NT2/D1 (cell line): ENCODE results near the gene RGS7.

ENCODE experiments used
- DNase-seq: peaks from one replicate; pipeline ENCODE4 v3.0.0-alpha.2; 2011; ENCODE audit warnings: low read depth, low spot score
- H3K27me3 ChIP-seq: 2 replicates; pipeline ENCODE4 v1.6.0; 2011; ENCODE audit warnings: mild to moderate bottlenecking; ENCODE audit not compliant: insufficient read length, insufficient read depth
- H3K36me3 ChIP-seq: 2 replicates; pipeline ENCODE4 v1.6.1; 2011; ENCODE audit warnings: mild to moderate bottlenecking, low read length, mixed read lengths; ENCODE audit not compliant: insufficient read depth, insufficient read length
- H3K4me1 ChIP-seq: 2 replicates; pipeline ENCODE4 v1.5.1; 2011; ENCODE audit not compliant: insufficient read depth, insufficient read length
- H3K4me3 ChIP-seq: 2 replicates; pipeline ENCODE4 v1.5.1; 2011; ENCODE audit warnings: low read depth; ENCODE audit not compliant: insufficient read length
- H3K9ac ChIP-seq: 2 replicates; pipeline ENCODE4 v1.6.0; 2011; ENCODE audit warnings: low read depth; ENCODE audit not compliant: insufficient read length
- H3K9me3 ChIP-seq: 2 replicates; pipeline ENCODE4 v1.5.1; 2011; ENCODE audit warnings: mild to moderate bottlenecking, low read length; ENCODE audit not compliant: insufficient read depth
- SUZ12 ChIP-seq: IDR thresholded peaks from 2 replicates; pipeline ENCODE4 v1.6.1; 2011; ENCODE audit not compliant: insufficient read length, insufficient read depth; ENCODE audit errors: extremely low read depth
- YY1 ChIP-seq: IDR thresholded peaks from 2 replicates; pipeline ENCODE4 v1.6.1; 2011; ENCODE audit not compliant: insufficient read length, insufficient read depth
- ZNF274 ChIP-seq: IDR thresholded peaks from 2 replicates; pipeline ENCODE4 v1.6.1; 2011; ENCODE audit warnings: mild to moderate bottlenecking, low read depth, low read length

RGS7 gene

GRCh38 chr1:241202401-241202800 lies 154.6 kb downstream of the RGS7 start:
- Histone ChIP-seq H3K9ac (no peak overlapping the region), H3K36me3 (no peaks in the 10 kb centered on the region)

DNA sequence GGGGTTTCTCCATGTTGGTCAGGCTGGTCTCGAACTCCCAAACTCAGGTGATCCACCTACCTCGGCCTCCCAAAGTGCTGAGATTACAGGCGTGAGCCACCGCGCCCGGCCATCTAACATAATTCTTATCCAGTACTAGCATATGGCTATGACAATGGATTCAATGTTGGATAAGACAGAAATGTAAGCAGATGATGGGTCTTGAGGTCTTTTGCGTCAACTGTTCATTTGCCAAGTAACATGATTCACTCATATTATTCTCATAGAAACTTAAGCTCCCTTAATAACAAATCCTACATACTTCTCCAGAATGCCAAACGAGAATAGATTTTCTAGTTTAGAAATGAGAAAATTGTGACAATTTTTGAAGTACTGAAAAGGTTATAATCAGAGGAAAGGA lies 170.3 kb downstream of the RGS7 start:
- Histone ChIP-seq H3K9me3 (no peaks in the 10 kb centered on the region), H3K4me3 (no peak overlapping the region), H3K9ac (no peak overlapping the region), H3K4me1 (no peaks in the 10 kb centered on the region), H3K36me3 (no peaks in the 10 kb centered on the region), H3K27me3 (no peaks in the 10 kb centered on the region)
- no peak for DNase-seq
- TF ChIP-seq ZNF274 (no peak), SUZ12 (no peak), YY1 (no peak)

More at GRCh38 chr1:241202401-241202800, 154.6 kb downstream of the RGS7 start:
- peak; percentile 22 for DNase-seq
- Histone ChIP-seq H3K9me3 (no peaks in the 10 kb centered on the region), H3K4me1 (no peaks in the 10 kb centered on the region), H3K4me3 (no peak overlapping the region), H3K27me3 (no peaks in the 10 kb centered on the region)
- no peak for TF ChIP-seq YY1
- TF ChIP-seq ZNF274 = no peak
- no peak for TF ChIP-seq SUZ12

DNA sequence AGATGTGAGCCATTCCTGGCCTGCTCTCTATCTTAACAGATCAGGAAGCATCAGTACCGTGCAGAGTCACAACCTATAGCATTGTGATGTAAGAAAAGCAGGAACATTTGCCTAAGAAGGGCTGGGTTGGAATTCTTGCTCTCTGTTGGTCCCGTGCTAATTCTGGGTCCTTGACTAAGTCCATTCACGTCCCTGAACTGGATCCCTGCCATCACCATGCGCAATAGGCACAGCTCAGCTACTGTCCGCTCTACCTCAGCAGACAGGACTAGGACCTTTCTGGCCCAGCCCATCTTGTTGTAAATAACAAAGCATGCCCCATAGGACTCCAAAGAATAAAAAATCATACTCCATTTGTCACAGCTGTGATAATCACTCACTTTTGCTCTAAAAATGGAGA lies 175.0 kb downstream of the RGS7 start:
- H3K9ac ChIP-seq = no peak overlapping the region
- TF ChIP-seq ZNF274 = no peak
- no peak for TF ChIP-seq YY1
- TF ChIP-seq SUZ12 = no peak
- H3K9me3 ChIP-seq = no peaks in the 10 kb centered on the region
- no peaks in the 10 kb centered on the region for H3K36me3 ChIP-seq
- H3K4me1 ChIP-seq = no peaks in the 10 kb centered on the region
- no peak for DNase-seq
- H3K4me3 ChIP-seq = no peak overlapping the region
- no peaks in the 10 kb centered on the region for H3K27me3 ChIP-seq

DNA sequence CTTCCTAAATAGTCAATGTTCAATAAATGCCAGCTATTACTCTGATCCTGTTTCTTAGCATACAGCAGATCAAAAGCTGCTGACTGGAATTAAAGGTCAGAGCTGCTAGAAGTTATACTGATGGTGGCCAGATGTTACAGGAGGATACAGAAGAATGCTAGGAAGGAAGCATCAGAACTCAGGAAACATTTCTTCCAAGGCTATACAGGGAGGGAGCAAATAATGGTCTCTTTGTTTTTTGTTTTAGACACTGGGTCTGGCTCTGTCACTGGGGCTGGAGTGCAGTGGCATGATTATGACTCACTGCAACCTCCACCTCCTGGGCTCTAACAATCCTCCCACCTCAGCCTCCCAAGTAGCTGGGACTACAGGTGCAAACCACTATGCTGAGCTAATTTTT lies 175.5 kb downstream of the RGS7 start:
- Histone ChIP-seq H3K36me3 (no peaks in the 10 kb centered on the region), H3K4me1 (no peaks in the 10 kb centered on the region), H3K9me3 (no peaks in the 10 kb centered on the region), H3K27me3 (no peaks in the 10 kb centered on the region), H3K4me3 (no peak overlapping the region), H3K9ac (no peak overlapping the region)
- DNase-seq = no peak
- no peak for TF ChIP-seq YY1
- TF ChIP-seq SUZ12 = no peak
- no peak for TF ChIP-seq ZNF274

DNA sequence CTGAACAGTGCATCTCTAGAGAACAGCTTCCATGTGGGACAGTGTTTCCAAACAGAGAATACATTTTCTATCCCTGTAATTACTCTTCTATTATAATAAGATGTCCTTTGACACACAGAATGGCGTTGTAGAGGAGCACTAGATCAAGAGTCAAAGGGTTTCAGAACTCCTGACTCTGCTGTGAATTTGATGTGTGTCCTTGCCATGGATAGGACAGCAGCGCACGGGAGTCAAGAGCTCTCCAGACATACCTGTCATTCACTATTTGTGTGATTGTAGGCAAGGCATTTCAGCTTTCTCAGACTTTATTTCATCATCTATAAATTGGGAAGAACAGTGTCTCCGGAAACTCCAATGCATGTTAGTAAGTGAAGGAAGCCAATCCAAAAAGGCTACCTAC lies 176.4 kb downstream of the RGS7 start:
- Histone ChIP-seq H3K4me1 (no peaks in the 10 kb centered on the region), H3K27me3 (no peaks in the 10 kb centered on the region), H3K9ac (no peak overlapping the region), H3K4me3 (no peak overlapping the region), H3K36me3 (no peaks in the 10 kb centered on the region), H3K9me3 (no peaks in the 10 kb centered on the region)
- no peak for TF ChIP-seq SUZ12
- no peak for TF ChIP-seq ZNF274
- TF ChIP-seq YY1 = no peak
- no peak for DNase-seq

- no peak for DNase-seq
- Histone ChIP-seq H3K4me1 (no peaks in the 10 kb centered on the region), H3K4me3 (no peak overlapping the region), H3K27me3 (no peaks in the 10 kb centered on the region), H3K36me3 (no peaks in the 10 kb centered on the region), H3K9ac (no peak overlapping the region), H3K9me3 (no peaks in the 10 kb centered on the region)
- TF ChIP-seq ZNF274 (no peak), YY1 (no peak), SUZ12 (no peak)
Measured at GRCh38 chr1:241177660-241178059, 179.3 kb downstream of the RGS7 start.

GRCh38 chr1:241172486-241172885 lies 184.5 kb downstream of the RGS7 start:
- no peak overlapping the region for H3K9ac ChIP-seq
- no peaks in the 10 kb centered on the region for H3K36me3 ChIP-seq
- H3K27me3 ChIP-seq = no peaks in the 10 kb centered on the region
- DNase-seq = no peak
- no peaks in the 10 kb centered on the region for H3K9me3 ChIP-seq
- H3K4me1 ChIP-seq = no peaks in the 10 kb centered on the region
- no peak for TF ChIP-seq ZNF274
- no peak for TF ChIP-seq YY1
- no peak for TF ChIP-seq SUZ12
- H3K4me3 ChIP-seq = no peak overlapping the region

GRCh38 chr1:241171991-241172390 lies 185.0 kb downstream of the RGS7 start:
- DNase-seq = no peak
- Histone ChIP-seq H3K27me3 (no peaks in the 10 kb centered on the region), H3K36me3 (no peaks in the 10 kb centered on the region), H3K9me3 (no peaks in the 10 kb centered on the region), H3K4me1 (no peaks in the 10 kb centered on the region), H3K4me3 (no peak overlapping the region), H3K9ac (no peak overlapping the region)
- no peak for TF ChIP-seq YY1
- TF ChIP-seq SUZ12 = no peak
- TF ChIP-seq ZNF274 = no peak
